HepG2 (cell line): ENCODE data around the gene ZNFX1. TPM values are rescaled to one million over a fixed set of nuclear protein-coding genes. Genes with fewer than 3 reads are reported as not detected.
A peak's percentile ranks its signal among the peaks of the same experiment; 100 is the strongest.

Experiments
- ADNP ChIP-seq: sonication (generic); formaldehyde crosslinking; IDR thresholded peaks from 2 replicates; pipeline ENCODE4 v1.4.0; 2020; ENCODE audit warnings: missing genetic modification reagents
- CTCF ChIP-seq: sonication (generic); formaldehyde crosslinking; IDR thresholded peaks from 2 replicates; pipeline ENCODE4 v1.5.0; 2020; ENCODE audit warnings: mild to moderate bottlenecking, missing genetic modification reagents, moderate library complexity
- DNMT1 ChIP-seq: sonication (generic); formaldehyde crosslinking; IDR thresholded peaks from 2 replicates; pipeline ENCODE4 v1.5.1; 2020; ENCODE audit warnings: mild to moderate bottlenecking, missing genetic modification reagents
- FUBP1 ChIP-seq: sonication (generic); formaldehyde crosslinking; IDR thresholded peaks from 2 replicates; pipeline ENCODE4 v1.5.1; 2020; ENCODE audit warnings: missing genetic modification reagents, mild to moderate bottlenecking, borderline replicate concordance
- GATAD1 ChIP-seq: IDR thresholded peaks from 2 replicates; pipeline ENCODE4 v1.6.1; 2016; ENCODE audit warnings: missing genetic modification reagents, missing compliant biosample characterization
- GFI1 ChIP-seq: sonication (generic); formaldehyde crosslinking; IDR thresholded peaks from 2 replicates; pipeline ENCODE4 v1.5.0; 2020; ENCODE audit warnings: missing genetic modification reagents, mild to moderate bottlenecking, borderline replicate concordance
- HNF1A ChIP-seq, 2 experiments: sonication (generic) in 1 of 2; formaldehyde crosslinking in 1 of 2; IDR thresholded peaks; 2 replicates each; pipeline versions ENCODE4 v1.4.0 to v1.6.1; 2016 to 2020; ENCODE audit warnings: borderline replicate concordance in 1 of 2, low read depth in 1 of 2, mild to moderate bottlenecking in 1 of 2, missing genetic modification reagents in 1 of 2
- MATR3 ChIP-seq: sonication (generic); formaldehyde crosslinking; IDR thresholded peaks from 2 replicates; pipeline ENCODE4 v1.4.0; 2020; ENCODE audit warnings: missing genetic modification reagents
- MAX ChIP-seq: IDR thresholded peaks from 2 replicates; pipeline ENCODE4 v1.6.1; 2012; ENCODE audit warnings: inconsistent platforms
- SOX13 ChIP-seq, 3 experiments: fragments of 450-650 bp in 1 of 3; sonication (generic) in 1 of 3; formaldehyde crosslinking in 1 of 3; IDR thresholded peaks in 2 of 3; conservative IDR thresholded peaks in 1 of 3; 2 replicates each; pipeline versions ENCODE4 v1.5.0 to v1.6.1; 2016 to 2020; ENCODE audit warnings: antibody characterized with exemption in 1 of 3, mild to moderate bottlenecking in 1 of 3, missing compliant biosample characterization in 1 of 3, missing genetic modification reagents in 1 of 3, moderate library complexity in 1 of 3
- ZMAT3 ChIP-seq: sonication (generic); formaldehyde crosslinking; conservative IDR thresholded peaks from 2 replicates; pipeline ENCODE4 v1.7.0; 2021; ENCODE audit warnings: missing genetic modification reagents
- ZNF142 ChIP-seq: sonication (generic); formaldehyde crosslinking; IDR thresholded peaks from 2 replicates; pipeline ENCODE4 v1.4.0; 2020; ENCODE audit warnings: missing genetic modification reagents
- polyA plus RNA-seq, 8 experiments: library from polyadenylated mRNA; depleted of rRNA in 3 of 8; stranded (reverse) in 7 of 8; unstranded in 1 of 8; fragments of >200 nt; fragmentation: Illumina TruSeq in 4 of 8; extraction: Trizol in 4 of 8; gene quantifications; 2 replicates each; pipeline versions ENCODE4 v1.2.1 to v1.2.3, GENCODE V29; 2011 to 2016; ENCODE audit warnings: low read depth in 4 of 8, missing spikeins in 1 of 8, mixed read lengths in 1 of 8; ENCODE audit not compliant: insufficient read depth in 1 of 8
- total RNA-seq, 5 experiments: library from RNA; depleted of rRNA; stranded (reverse); fragments of >200 nt; fragmentation: Illumina TruSeq; extraction: Trizol; gene quantifications; 2 replicates each; pipeline ENCODE4 v1.2.3, GENCODE V29; 2016; ENCODE audit warnings: low read depth in 1 of 5

ZNFX1 gene
- total and polyA plus RNA-seq, 2 of the 13 experiments (the other 11 are each of a cell fraction or from before 2014, with no cell fraction given) = 2.9 to 11.1 TPM

GRCh38 chr20:49278818-49279676, 1.2 kb upstream of the ZNFX1 start (continued):
- TF ChIP-seq HNF1A (IDR thresholded peaks at IDR 0.05; ENCODE audit: low read depth) (no peak), HNF1A (CRISPR knock-in tag; IDR thresholded peaks at IDR 0.05; ENCODE audit: borderline replicate concordance) (no peak; the same call in 1 of the 2 replicates), ZMAT3 (no peak), DNMT1 (CRISPR knock-in tag) (0 out of 2 replicates have a peak, but pooled peaks have one; percentile 45), CTCF (CRISPR knock-in tag) (no peak), GATAD1 (CRISPR knock-in tag) (no peak), GFI1 (0 out of 2 replicates have a peak, but pooled peaks have one; percentile 30), MATR3 (CRISPR knock-in tag) (no peak), SOX13 (IDR thresholded peaks at IDR 0.05) (0 out of 2 replicates have a peak, but pooled peaks have one; percentile 13), SOX13 (CRISPR knock-in tag; conservative IDR thresholded peaks at IDR 0.05 in 1 of 2, IDR thresholded peaks at IDR 0.05 in 1 of 2) (no peak), ZNF142 (CRISPR knock-in tag) (no peak; the same call in 1 of the 2 replicates), ADNP (CRISPR knock-in tag) (no peak), MAX (no peak; the same call in 1 of the 2 replicates), FUBP1 (CRISPR knock-in tag) (no peak)
